Activated CD4-positive, CD25-positive, alpha-beta regulatory T cell treated with anti-CD3 and anti-CD28 coated beads, Interleukin-2, amount 50 U/mL, for 24 hours (primary cell): ENCODE results near the gene MMP19.
A peak's percentile ranks its signal among the peaks of the same experiment; 100 is the strongest.

Source experiments
- ATAC-seq, 2 donors: fragments of 150-1000 bp; cut with Tn5 transposase; one replicate each; pipeline ENCODE4 v1.10.0; 2021; ENCODE audit warnings: mild to moderate bottlenecking in 1 of 2, moderate library complexity in 1 of 2

The MMP19 gene

DNA sequence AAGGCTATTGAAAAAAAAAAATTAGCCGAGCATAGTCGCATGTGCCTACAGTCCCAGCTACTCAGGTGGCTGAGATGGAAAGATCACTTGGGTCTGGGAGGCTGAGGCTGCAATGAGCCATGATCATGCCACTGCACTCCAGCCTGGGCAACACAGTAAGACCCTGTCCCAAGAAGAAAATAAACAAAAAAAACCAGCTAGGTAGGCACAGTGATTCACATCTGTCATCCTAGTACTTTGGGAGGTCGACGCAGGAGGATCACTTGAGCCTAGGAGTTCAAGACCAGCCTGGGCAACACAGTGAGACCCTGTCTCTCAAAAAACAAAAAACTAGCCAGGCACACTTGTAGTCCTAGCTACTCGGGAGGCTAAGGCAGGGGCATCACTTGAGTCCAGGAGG is 33.5 kb downstream of the MMP19 start:
- no peak for ATAC-seq

DNA sequence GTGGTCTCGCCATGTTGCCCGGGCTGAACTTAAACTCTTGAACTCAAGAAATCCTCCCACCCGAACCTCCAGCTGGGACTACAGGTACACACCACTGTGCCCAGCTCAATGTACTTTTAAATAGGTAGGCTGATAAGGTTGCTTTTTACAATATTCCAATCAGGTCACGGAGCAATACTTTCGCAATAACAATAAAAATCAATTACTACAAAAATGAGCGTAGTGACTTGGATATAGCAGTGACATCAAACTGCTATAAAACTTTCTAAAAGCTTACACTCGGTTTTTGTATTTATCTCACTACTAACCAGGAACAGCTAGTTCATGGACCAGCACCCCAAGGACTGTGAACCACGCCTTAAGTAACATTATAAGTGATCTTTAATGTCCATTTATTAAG is 35.8 kb downstream of the MMP19 start:
- no peak for ATAC-seq

DNA sequence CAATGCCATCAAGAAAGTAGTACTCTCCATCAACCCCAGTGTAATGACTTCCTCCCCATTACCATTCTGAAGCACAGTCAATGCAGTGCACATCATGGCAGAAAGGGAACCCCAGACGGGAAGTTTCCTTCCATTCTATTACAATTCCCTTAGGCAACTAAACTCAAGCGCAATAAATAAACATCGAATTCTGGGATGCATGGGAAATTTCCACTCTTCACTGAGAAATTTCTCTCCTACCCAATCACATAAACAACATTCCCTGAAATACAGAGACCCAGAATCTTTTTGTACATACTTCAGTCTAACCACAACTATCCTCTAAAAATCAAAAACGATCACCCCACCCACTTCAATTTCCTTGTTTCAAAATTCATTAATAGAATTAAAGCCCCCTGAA is 45.2 kb downstream of the MMP19 start:
- no peak for ATAC-seq

DNA sequence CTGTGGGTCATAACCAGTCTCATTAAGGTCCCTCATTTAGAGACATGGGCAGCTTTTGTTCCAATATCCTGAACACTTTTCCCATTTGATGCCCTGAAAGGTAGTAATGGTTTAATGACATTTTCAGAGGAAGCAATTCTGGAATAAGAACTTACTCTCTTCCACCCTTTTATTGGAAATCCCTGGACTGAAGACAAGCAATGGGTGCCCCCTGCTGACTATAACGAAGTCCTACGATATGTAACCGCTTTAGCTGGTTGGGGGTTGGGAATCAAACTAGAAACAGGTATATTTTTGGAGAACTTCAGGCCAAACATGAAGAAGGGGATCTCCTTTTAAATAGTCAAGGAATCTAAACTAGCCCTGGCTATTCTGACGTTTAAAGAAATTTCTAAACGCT is 45.7 kb downstream of the MMP19 start:
- ATAC-seq = no peak

DNA sequence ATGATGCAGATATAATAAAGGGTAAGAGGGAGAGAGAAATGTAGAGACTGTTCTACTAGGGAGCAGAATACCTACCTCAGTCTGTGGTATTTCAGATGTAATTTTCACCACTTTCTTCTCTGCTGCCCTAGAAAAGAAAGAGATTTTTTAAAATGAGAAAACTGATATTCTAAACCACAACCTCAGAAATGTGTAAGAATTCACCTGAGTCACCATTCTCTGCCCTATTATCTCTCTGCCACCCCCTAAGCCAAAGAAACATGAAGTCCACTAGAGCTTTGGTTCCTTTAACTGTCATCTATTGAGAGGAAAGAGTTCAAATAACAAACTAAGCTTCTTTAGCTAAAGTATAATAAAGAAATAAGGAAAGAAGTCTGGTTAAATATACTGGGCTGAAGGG is 46.8 kb downstream of the MMP19 start:
- ATAC-seq = peak; percentile 28 to 41

DNA sequence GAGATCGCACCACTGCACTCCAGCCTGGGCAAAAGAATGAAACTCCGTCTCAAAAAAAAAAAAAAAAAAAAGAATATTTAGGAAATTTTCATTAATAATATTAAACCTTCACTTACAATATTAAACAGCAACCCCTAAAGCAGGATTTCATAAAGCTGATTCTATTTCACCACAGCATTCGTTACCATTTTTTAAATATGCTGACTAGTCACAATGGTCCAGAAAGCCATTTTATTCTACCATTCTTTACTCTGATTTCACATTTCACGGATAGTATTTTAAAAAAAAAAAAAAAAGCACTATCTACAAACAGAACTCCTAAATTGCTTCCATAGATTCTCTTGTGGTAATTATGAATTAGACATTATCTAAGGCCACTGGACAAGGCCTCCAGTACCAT is 52.8 kb downstream of the MMP19 start:
- ATAC-seq = no peak

DNA sequence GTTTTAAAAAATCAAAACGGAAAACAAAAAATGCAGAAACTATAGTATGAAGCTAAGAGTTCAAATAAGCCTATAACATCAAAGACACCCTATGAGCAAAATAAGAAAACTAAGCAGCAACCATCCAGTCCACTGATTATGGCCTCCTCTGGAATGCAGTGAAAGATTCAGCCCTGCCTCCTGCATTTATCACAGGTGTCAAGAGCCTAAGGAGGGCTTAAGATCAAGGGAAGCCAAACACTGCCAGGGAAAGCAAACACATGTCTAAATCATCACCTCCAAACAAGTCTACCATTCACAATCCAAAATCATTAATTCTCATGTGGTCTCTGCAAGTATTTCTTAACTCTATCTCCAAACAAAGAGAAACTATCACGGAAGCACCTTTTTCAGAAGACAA is 53.6 kb downstream of the MMP19 start:
- ATAC-seq = no peak

DNA sequence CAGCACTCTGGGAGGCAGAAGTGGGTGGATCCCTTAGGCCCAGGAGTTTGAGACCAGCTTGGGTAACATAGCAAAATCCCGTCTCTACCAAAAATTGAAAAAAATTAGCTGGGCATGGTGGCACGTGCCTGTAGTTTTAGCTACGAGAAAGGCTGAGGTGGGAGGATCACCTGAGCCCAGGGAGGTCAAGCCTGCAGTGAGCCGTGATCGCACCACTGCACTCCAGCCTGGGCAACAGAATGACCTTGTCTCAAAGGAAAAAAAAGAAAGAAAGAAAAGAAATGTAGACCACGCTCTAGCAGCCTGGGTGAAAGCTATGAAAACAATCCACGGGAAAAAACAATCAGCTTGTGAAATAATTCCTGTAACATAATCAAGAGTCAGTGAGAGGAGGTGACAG is 54.2 kb downstream of the MMP19 start:
- ATAC-seq = no peak
